Measurements from ENCODE around the gene IFITM2. TPM values are rescaled to one million over a fixed set of nuclear protein-coding genes. Genes with fewer than 3 reads are reported as not detected.

IFITM2 gene
- total RNA-seq, 2 donors from 2014 or later: 262 to 367 TPM

DNA sequence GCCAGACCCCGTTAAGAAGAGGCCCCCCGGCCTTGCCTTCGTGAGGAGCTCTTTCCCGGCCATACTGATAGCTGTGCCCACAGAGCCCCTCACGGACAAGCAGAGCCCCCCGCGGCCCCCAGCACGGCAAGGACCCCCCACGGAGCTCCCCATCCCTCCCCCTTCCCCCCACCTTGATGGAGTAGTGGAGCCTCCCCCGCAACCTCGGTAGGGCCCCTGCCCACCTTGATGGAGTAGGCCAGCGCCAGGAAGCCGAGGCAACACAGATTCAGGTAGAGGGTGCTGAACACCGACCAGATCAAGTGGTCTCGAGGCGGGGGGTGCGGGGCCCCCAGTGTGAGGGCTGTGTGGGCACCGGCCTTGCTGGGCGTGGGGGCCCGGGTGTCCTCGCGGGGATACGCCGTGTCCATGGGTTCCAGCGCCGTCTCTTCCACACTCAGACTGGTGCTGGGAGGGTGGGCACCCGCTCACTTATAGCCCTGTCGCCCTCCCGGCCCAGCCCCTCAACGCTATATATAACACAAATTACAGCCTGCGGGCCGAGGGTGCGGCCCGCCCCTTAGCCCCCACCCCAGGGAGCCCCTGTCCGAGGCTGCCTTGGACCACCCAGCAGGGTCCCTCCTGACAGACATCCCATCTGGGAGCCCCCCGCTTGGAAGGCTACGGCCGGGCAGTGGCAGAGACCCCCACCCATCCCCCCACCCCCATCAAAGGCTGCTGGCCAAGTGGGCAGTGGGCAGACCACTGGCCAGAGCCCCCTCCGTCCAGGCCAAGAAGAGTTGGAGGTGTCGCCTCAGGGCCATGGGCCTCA lies 8.3 kb upstream of the IFITM2 start, which contains the start of gene IFITM5:
Gene IFITM5, minus strand, starts transcription at position 446 of the 811 bp plus-strand sequence. Its CDS starts 36 bp downstream, at position 410.
- Mint-ChIP-seq H3K4me1 (peaks cover 18% of the 10 kb centered on the region), H3K4me3 (no peak within 1 kb of the TSS), H3K9me3 (no peaks in the 10 kb centered on the region), H3K36me3 (ENCODE audit: low read depth) (no peaks in the 10 kb centered on the region), H3K27ac (peak within 1 kb of the TSS; percentile 61), H3K27me3 (ENCODE audit: insufficient read depth) (no peaks in the 10 kb centered on the region)
- Histone ChIP-seq H3K4me3 (ENCODE audit: low read length) (no peak within 1 kb of the TSS), H3K36me3 (ENCODE audit: control insufficient read depth, insufficient read depth, low read length) (no peaks in the 10 kb centered on the region), H3K27me3 (ENCODE audit: control insufficient read depth, insufficient read depth, low read length, poor library complexity, severe bottlenecking) (no peaks in the 10 kb centered on the region), H3K27ac (ENCODE audit: low read depth, low read length) (no peak within 1 kb of the TSS), H3K9me3 (ENCODE audit: control insufficient read depth, low read length) (no peaks in the 10 kb centered on the region), H3K4me1 (ENCODE audit: control insufficient read depth, insufficient read depth, low read length) (peaks cover 5% of the 10 kb centered on the region), H3K9ac (ENCODE audit: extremely low read depth, low read length, poor library complexity, severe bottlenecking) (no peak within 1 kb of the TSS)
- DNase-seq: no peak
- no peak for TF ChIP-seq CTCF (conservative IDR thresholded peaks at IDR 0.05)
- 90 to 97% methylated on average over 18 to 36 of the region's 40 CpGs for WGBS, 2 experiments (ENCODE audit: insufficient coverage in 1 of 2, insufficient read length in 1 of 2)

GRCh38 chr11:299951-300735 lies 7.5 kb upstream of the IFITM2 start:
- H3K36me3 Mint-ChIP-seq (ENCODE audit: low read depth): no peaks in the 10 kb centered on the region
- Histone ChIP-seq H3K9me3 (ENCODE audit: control insufficient read depth, low read length) (no peaks in the 10 kb centered on the region), H3K9ac (ENCODE audit: extremely low read depth, low read length, poor library complexity, severe bottlenecking) (no peak overlapping the region), H3K27ac (ENCODE audit: low read depth, low read length) (no peak overlapping the region), H3K27me3 (ENCODE audit: control insufficient read depth, insufficient read depth, low read length, poor library complexity, severe bottlenecking) (no peaks in the 10 kb centered on the region), H3K4me1 (ENCODE audit: control insufficient read depth, insufficient read depth, low read length) (peaks cover 5% of the 10 kb centered on the region), H3K36me3 (ENCODE audit: control insufficient read depth, insufficient read depth, low read length) (no peaks in the 10 kb centered on the region), H3K4me3 (ENCODE audit: low read length) (no peak overlapping the region)
- peak; percentile 43 for TF ChIP-seq CTCF (conservative IDR thresholded peaks at IDR 0.05)
- DNase-seq: peak; percentile 75
- peak overlapping the region; percentile 61 for H3K27ac Mint-ChIP-seq
- no peaks in the 10 kb centered on the region for H3K9me3 Mint-ChIP-seq
- H3K27me3 Mint-ChIP-seq (ENCODE audit: insufficient read depth): no peaks in the 10 kb centered on the region
- no peak overlapping the region for H3K4me3 Mint-ChIP-seq
- 78 to 83% methylated on average over 7 to 20 of the region's 20 CpGs for WGBS, 2 experiments (ENCODE audit: insufficient coverage in 1 of 2, insufficient read length in 1 of 2)
- H3K4me1 Mint-ChIP-seq: peaks cover 20% of the 10 kb centered on the region

DNA sequence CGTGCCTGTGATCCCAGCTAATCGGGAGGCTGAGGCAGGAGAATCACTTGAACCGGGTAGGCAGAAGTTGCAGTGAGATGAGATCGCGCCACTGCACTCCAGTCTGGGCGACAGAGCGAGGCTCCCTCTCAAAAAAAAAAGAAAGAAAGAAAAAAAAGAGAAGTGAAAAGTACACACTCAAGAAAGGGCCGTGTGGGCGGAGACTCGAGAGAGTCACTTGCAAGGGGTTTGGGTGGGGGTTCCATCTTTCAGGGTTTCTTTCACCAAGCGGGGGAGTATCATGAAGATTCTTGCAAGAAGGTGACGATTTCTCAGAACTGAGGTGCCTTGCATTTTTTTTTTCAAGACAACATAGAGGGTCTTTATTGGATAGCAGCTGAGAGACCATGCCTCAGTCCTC lies 4.3 kb upstream of the IFITM2 start:
- Mint-ChIP-seq H3K9me3 (no peaks in the 10 kb centered on the region), H3K4me1 (peaks cover 41% of the 10 kb centered on the region), H3K4me3 (no peak overlapping the region), H3K27me3 (ENCODE audit: insufficient read depth) (no peaks in the 10 kb centered on the region), H3K27ac (no peak overlapping the region), H3K36me3 (ENCODE audit: low read depth) (no peaks in the 10 kb centered on the region)
- Histone ChIP-seq H3K4me1 (ENCODE audit: control insufficient read depth, insufficient read depth, low read length) (peaks cover 5% of the 10 kb centered on the region), H3K27ac (ENCODE audit: low read depth, low read length) (no peak overlapping the region), H3K4me3 (ENCODE audit: low read length) (no peak overlapping the region), H3K9ac (ENCODE audit: extremely low read depth, low read length, poor library complexity, severe bottlenecking) (no peak overlapping the region), H3K27me3 (ENCODE audit: control insufficient read depth, insufficient read depth, low read length, poor library complexity, severe bottlenecking) (no peaks in the 10 kb centered on the region), H3K9me3 (ENCODE audit: control insufficient read depth, low read length) (no peaks in the 10 kb centered on the region), H3K36me3 (ENCODE audit: control insufficient read depth, insufficient read depth, low read length) (no peaks in the 10 kb centered on the region)
- no peak for TF ChIP-seq CTCF (conservative IDR thresholded peaks at IDR 0.05)
- WGBS, 2 experiments (ENCODE audit: insufficient coverage in 1 of 2, insufficient read length in 1 of 2): 94 to 98% methylated on average over 11 to 12 of the region's 12 CpGs
- no peak for DNase-seq
